ENCODE results near the gene RETREG2.
A peak's percentile ranks its signal among the peaks of the same experiment; 100 is the strongest.
"Not testable (repeated sequence)": the region's sequence is repeated elsewhere in the genome, so short reads cannot be mapped to it uniquely, and the experiment has no call there.

The RETREG2 gene

DNA sequence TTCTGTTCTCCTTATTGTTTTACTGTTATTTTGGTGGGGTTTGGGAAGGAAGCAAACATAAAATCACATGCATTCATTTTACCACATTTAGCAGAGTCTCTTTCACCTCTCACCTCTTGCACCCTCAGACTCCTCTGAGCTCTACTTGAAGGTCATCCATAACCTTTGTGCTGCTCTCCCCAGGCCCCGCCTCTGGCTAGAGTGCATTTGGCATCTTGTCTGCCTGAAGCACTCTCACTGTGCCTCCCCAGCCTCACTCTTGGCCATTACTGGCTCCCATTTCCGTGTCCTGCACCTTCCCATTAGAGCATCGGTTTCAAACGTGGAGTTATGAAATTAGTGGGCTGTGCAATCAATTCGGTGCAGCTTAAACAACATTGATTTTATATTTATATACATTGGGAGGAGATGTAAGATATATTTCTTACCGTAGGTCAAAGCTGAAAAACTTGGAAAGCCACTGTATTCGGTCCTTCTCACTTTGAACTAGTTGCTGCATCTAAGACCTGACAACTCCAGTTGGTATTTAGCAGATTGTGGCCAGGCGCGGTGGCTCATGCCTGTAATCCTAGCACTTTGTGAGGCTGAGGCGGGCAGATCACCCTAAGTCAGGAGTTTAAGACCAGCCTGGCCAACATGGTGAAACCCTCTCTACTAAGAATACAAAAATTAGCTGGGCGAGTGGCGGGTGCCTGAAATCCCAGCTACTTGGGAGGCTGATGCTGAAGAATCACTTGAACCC, 21.6 kb downstream of the RETREG2 start:
- DNase-seq, result no peak

DNA sequence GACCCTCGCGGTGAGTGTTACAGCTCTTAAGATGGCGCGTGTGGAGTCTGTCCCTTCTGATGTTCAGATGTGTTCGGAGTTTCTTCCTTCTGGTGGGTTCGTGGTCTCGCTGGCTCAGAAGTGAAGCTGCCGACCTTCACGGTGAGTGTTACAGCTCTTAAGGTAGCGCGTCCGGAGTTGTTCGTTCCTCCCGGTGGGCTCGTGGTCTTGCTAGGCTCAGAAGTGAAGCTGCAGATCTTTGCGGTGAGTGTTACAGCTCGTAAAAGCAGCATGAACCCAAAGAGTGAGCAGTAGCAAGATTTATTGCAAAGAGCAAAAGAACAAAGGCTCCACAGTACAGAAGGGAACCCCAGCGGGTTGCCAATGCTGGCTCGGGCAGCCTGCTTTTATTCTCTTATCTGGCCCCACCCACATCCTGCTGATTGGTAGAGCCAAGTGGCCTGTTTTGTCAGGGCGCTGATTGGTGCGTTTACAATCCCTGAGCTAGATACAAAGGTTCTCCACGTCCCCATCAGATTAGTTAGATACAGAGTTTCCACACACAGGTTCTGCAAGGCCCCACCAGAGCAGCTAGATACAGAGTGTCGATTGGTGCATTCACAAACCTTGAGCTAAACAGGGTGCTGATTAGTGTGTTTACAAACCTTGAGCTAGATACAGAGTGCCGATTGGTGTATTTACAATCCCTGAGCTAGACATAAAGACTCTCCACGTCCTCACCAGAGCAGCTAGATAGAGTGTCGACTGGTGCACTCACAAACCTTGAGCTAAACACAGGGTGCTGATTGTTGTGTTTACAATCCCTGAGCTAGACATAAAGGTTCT, 22.6 kb downstream of the RETREG2 start:
- DNase-seq, result not testable (repeated sequence)

DNA sequence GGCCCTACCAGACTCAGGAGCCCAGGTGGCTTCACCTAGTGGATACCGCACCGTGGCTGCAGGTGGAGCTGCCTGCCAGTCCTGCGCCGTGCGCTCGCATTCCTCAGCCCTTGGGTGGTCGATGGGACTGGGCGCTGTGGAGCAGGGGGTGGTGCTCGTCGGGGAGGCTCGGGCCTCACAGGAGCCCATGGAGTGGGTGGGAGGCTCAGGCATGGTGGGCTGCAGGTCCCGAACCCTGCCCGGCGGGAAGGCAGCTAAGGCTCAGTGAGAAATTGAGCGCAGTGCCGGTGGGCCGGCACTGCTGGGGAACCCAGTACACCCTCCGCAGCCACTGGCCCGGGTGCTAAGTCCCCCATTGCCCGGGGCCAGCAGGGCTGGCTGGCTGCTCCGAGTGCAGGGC, 23.3 kb downstream of the RETREG2 start:
- not testable (repeated sequence) for DNase-seq

DNA sequence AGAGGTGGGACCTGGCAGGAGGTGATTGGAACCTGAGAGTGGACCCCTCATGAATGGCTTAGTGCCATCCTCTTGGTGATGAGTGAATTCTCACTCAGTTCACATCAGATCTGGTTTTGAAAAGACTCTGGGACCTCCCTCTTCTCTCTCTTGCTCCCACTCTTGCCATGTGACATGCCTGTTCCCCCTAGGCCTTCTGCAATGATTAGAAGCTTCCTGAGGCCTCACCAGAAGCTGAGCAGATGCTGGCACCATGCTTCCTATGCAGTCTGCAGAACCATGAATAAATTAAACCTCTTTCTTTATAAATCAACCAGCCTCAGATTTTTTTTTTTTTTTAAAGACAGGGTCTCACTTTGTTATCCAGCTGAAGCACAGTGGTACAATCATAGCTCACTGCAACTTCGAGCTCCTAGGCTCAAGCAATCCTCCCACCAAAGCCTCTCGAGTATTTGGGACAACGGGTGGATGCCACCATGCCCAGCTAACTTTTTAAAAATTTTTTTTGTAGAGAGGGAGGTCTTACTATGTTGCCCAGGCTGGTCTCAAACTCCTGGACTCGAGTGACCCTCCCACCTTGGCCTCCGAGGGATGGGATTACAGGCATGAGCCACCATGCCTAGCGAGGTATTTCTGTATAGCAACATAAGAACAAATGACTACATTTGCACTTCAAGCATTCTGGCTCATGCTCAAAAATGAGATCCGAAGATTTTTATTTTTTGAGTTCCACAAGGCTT, 26.5 kb downstream of the RETREG2 start:
- no peak for DNase-seq

DNA sequence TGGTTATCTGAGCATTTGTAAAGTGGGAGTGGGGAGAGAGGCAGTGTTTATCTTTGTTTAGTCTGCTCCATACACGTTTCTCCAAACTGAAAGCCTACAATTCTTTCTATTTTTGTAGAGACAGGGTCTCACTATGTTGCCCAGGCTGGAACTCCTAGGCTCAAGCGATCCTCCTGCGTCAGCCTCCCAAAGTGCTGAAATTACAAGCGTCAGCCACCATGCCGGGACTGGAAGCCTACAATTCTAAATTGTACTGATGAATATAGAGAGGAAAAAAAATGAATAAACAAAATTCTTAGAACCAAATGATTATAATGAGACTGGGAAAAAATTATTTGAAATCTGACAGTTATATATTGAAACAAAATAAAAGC, 27.1 kb downstream of the RETREG2 start:
- no peak for DNase-seq

DNA sequence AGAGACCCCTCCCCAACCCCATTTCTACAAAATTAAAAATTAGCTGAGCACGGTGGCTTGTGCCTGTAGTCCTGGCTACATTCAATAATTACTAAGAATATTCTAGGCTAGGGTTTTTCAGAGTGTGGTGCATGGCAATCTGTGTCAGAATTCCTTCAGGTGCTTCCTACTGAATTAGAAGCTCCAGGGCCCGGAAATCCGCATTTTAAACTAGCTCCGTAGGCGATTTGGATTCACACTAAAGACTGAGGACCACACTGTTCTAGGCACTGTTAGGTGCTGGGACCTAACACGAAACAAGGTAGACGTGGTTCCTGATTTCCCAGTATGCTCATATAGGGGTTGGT, 27.9 kb downstream of the RETREG2 start:
- no peak for DNase-seq

DNA sequence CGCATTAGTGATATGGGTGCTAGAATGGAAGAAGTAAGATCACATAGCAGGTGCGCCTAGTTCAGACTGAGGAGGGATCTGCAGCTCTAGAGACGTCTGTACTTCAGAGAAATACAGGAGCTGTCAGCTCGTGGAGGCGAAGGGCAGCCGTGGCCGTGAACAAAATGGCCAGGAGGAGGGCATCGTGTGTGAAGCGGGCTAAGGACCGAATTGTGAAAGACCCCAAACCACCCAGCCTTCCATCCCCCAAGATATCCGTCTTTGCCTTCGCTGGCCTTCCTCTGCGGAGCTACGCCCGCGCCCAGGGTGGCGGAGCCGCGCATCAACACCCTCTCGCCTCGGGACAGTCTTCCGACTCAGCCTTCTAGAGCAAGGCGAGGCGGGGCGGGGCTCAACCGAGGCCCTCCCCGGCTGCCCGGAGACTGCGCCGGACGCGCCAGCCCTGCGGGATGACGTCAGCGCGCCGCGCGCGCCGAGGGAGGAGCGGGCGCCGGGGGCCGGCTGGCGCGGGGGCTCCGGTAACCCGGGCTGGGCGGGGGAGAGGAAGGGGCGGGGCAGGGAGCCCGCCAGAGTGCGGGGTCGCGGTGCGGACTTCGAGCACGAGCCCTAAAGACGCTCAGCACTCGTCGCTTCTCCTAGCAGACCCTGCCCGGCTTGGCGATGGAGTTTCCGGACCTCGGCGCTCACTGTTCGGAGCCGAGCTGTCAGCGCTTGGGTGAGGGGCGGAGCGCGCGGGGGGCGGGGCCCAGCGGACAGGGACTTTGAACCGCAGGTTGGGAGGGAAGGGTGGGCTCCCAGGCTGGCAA, 28.5 kb downstream of the RETREG2 start, which contains the start of gene ZFAND2B:
ZFAND2B (plus strand) TSS at position 455 of the 806 bp plus-strand sequence; CDS start at position 661, 206 bp downstream.
- DNase-seq, result peak; percentile 79 to 86

DNA sequence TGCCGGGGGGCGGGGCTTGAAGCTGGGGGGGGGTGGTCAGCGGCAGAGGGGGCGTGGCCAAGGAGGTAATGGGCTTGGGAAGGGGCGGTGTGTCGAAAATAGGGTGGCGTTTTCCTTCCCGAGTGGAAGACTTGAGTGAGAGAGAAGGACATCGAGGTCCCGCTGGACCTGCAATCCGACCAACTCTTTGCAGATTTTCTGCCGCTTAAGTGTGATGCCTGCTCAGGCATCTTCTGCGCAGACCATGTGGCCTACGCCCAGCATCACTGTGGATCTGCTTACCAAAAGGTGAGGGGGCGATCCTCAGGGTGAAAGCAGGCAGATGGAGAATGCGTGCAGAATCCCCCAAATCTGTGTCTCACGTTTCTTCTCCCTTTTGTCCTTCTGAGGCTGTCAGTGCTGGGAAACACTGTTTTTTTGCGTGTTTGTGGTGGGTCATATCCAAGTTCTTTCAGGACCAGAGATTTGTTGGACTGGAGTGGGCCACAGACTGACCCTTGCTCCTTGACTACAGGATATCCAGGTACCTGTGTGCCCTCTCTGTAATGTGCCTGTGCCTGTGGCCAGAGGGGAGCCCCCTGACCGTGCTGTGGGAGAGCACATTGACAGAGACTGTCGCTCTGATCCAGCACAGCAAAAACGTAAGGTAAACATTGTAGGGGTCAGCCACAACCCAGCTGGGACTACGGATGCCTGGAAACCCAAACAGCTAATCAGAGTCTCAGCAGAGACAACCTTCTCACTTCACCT, 29.2 kb downstream of the RETREG2 start:
- DNase-seq, result no peak

DNA sequence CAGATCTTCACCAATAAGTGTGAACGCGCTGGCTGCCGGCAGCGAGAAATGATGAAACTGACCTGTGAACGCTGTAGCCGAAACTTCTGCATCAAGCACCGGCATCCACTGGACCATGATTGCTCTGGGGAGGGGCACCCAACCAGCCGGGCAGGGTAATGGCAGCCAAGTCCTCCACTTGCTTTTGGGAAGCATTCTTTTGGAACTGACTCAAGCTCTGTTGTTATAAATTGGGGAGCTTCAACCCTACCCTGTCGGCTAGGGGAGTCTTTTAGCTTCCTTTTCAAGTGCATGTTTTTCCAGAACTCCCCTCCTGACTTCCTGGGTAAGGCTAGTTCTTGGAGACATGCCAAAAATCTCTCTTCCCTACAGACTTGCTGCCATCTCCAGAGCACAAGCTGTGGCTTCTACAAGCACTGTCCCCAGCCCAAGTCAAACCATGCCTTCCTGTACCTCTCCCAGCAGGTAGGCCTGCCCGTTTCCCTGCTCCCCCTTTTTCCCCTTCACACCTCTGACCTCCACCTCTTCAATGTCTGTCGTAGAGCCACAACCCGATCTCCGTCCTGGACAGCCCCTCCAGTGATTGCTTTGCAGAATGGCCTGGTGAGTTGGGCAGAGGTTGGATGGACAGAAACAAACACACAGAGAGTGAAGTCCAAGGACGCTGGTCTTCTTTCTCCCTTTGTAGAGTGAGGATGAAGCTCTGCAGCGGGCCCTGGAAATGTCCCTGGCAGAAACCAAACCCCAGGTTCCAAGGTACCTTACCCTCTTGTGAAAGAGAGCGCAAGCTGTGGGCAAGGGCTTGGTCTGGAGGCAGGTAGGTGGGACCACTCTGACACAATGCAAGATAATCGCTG, 30.0 kb downstream of the RETREG2 start:
- DNase-seq, result no peak

DNA sequence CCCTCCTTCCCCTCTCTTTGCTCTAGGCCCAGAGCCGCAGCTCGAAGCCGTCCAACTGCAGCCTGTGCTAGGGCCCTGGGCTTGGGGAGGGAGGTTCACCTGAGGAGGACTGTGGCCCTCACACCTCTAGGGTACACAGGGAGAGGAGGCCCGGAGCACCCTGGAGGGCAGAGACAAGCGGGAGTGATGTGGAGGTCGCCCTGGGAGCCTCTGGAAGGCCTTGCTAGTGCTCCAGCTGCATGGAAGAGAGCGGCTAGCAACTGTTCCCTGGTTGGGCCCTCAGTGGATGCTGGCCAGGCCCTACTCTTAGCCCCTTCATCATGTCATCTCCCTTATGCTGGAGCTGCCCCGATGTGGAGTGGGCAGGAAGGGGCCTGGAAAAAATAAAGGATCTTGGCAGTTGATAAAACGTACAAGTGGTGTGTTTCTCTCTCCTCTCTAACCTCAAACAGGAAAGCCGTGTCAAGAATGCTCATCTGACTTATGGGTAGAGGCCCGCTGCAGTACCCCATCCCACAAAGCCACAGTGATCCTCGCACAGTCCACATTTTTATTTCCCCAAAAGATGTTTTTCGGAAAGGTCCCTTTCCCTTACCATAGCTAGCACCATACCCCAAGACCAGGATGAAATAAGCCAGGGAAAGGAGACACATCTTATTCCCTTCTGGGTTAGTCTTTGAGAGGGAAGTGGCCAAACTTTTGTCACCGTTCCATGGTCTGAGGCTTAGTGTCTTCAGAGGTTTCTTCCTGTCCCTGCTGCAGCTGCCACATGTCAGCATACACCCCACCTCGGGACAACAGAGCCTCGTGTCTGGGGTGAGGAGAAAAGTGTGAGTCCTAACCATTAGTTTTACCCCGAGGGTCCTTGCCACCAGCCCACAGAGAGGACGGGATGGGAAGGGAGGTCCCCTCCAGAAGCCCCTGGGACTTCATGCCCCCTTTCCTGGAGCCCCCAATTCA, 31.4 kb downstream of the RETREG2 start:
- DNase-seq, result no peak

DNA sequence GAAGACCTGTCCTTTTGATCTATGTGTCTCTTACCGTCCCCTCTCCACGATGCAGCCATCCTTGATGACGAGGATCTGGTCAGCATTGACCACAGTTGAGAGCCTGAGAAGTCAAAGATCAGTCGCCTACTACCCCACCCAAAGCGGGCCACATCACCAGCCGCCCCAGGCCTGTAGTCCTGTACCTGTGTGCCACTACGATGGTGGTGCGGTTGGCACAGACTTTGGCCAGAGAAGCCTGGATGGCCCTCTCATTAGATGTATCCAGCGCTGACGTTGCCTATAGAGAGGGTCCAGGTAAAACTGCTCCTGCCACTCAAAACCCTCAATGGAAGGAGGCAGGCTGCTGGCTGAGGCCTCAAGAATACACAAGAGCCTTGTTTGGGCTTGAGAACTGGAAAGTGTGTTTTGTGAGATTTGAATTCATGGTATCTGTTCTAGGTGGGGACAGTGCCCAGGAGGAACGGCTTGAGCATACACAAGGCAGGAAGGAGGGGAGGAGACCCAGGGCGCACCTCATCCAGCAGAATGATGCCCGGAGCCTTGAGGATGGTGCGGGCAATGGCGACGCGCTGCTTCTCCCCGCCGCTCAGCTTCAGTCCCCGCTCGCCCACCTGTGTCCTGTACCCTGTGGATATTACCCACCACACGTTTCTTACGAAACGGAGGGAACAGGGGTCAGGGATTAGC, 32.3 kb downstream of the RETREG2 start:
- DNase-seq, result no peak

DNA sequence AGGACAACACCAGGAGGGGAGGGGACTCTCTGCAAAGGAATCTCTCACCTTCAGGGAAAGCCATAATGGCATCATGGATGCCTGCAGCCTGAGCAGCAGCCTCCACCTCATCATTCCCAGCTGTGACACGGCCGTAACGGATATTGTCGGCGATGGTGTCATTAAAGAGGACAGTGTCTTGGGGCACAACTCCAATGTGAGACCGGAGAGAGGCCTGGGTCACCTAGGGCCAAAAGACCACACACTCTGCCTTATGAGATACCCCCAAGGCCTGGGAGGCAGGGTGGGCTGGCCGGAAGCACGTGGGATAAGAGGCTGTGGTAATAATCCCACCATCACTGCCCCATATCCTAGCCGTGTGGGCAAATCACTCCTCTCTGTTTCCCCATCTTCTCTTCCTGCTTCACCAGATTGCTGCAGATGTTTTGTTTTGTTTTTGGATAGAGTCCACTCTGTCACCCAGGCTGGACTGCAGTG, 32.8 kb downstream of the RETREG2 start:
- no peak for DNase-seq

DNA sequence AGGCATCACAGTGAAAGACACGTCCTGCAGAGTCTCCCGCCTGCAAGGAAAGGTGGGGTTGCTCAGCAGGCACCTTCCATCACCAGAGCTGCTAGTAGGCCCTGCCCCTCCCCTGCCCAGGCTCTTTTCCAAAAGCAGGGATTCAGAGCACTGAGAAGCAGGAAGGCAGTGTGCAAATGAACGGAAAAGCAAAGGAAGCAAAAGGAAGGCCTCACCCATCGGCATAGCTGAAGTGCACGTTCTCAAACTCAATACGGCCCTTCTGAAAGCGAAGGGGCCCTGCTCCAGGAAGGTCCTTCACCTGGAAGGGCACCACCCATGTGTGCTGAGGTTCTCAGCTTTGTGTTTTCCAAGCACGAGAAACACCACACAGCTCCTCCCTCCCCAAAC, 34.9 kb downstream of the RETREG2 start:
- DNase-seq, result no peak

DNA sequence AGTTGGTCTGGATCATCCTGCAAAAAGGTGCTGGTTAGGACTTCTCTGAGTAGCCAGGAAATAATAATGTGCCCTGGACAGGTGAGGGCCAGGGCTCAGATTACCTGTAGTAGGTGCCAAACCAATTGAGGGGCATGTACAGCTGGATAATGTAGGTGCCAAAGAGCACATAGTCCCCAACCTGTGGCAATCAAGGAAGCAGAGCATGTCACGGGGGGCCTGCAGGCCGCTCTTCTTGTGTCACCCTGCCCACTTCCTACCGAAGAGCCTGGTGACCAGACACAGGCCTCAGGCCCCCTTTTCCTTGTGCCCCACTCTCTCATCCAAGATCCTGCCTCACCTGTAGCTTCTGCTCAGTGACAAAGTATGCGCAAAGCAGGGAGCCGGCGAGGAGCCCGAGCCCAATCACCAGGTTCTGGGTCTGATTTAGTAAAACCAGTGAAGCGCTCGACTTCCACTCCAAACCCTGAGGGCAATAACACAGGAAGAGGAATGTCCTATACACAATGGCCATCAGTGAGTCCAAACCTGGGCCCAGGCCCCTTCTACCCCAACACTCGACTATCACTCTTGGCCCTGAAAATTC, 35.5 kb downstream of the RETREG2 start:
- no peak for DNase-seq

DNA sequence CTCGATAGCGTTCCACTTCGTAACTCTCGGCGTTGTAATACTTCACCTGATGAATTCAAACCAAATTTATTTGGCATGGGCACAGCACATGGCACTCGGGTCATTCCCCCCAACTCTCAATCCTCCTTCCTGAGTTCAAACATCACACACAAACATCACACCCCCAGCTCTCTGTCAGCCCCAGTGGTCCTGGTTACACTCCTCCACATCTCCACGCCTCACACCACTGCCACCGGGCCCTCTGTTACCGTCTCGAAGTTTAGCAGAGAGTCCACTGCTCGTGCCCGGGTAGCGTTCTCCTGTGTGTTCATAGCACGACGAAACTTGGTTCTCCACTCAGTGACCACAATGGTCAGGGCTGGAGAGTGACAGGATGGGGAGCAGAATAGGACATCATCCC, 36.1 kb downstream of the RETREG2 start:
- no peak for DNase-seq

DNA sequence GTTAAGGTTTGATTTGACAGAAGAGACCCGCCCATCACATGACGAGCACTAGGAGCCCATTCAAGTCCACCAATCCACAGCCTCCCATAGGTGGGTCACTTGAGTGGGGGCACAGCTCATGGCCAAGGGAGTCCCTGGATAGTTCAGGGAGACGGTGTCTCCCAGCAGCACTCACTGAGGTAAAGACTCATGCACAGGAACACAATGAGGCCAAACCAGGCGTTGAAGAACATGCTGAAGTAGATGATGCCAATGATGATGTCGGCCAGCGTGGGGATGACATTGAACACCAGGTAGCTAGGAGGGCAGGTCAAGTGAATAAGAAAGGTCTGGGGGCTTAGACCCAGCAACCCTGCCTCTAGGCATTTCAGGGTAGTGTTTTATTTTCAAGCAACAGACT, 36.7 kb downstream of the RETREG2 start:
- no peak for DNase-seq

DNA sequence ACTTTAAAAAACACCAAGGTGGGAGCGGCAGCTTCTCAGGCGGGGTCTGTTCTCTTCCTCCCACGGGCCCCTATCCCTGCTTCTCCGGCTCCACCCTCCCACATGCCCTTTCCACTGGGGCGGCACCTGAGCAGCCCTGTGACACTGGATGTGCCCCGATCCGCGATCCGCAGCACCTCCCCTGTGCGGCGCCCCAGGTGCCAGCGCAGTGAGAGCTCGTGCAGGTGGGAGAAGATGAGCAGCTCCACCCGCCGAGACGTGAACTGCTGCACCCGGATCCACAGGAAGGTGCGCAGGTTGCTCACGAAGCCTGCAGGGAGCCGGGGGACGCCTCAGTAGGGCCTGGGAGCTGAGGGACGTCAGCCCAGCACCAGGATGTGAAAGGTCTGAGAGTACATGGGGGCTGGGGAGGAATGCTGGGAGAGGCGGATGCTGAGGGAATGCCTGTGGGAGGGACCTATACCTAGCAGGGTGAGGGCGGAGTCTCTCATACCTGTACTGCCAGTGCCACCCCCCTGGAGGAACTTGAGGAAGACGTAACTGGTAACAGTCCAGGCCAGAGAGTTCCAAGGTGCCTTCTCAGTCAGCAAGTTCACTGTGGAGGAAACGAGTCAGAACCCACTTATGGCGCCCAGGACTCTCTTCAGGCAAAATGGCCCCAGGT, 37.9 kb downstream of the RETREG2 start:
- DNase-seq, result no peak

DNA sequence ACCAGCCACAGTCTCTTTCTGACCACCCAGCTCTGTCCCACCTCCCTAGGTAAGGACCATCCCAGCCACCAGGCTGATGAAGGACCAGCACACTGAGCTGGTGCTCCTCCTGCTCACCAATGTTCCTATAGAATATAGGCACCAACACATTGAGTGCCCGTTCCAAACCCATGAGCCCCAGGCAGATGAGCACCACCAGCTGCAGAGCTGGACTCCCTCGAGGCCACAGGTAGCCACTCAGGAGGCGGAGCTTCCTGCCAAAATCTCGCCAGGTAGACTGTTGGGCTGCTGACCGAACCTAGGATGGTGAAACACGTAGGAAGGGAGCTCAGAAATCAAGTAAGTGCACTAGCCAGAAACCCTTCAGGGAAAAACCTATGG, 38.5 kb downstream of the RETREG2 start:
- no peak for DNase-seq
